ENCODE measurements around the gene NFAM1. TPM values are rescaled to one million over a fixed set of nuclear protein-coding genes. Genes with fewer than 3 reads are reported as not detected.

The NFAM1 gene
- total and polyA plus RNA-seq, 4 donors: 0.36 to 3.8 (median 2.6) TPM

DNA sequence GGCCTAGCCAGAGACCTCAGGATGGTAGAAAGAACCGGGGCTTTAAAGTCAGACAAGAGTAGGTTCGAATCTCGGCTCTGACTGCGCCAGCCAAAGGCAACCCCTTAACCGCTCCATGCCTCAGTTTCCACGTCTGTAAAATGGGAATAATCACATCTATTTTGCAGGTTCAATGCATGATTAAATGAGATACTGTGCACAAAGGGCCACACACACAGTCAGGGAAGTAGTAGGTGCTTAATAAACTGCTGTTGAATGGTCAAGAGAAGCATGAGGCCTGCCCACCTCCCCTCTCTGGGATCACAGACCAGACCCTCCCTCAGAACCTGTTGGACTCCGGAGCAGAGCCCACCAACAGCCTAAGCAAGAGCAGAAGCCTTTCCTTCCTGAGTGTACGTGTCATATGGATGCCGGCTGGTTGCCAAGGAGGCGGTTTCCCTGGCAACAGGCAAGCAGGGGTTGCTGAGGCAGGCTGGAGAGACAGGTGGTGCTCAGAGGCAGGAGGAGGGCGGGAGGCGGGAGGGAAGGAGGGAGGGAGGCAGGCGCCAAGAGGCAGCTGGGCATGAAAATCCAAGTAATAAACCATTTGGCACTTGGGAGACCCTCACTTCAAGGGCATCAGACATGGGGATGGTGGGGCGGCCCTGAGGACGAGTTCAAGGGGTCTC is 43.9 kb downstream of the NFAM1 start:
- Histone ChIP-seq H3K9ac (ENCODE audit: low read depth in 1 of 2, low read length in 2 of 2) (no peak overlapping the region), H3K9me3 (ENCODE audit: control insufficient read depth in 4 of 4, low read length in 3 of 4) (no peaks in the 10 kb centered on the region), H3K4me3 (ENCODE audit: low read depth in 1 of 3, low read length in 3 of 3) (no peak overlapping the region), H3K36me3 (ENCODE audit: control insufficient read depth in 4 of 4, insufficient read depth in 3 of 4, low read depth in 1 of 4, low read length in 3 of 4) (no peaks in the 10 kb centered on the region), H3K27ac (ENCODE audit: low read depth in 1 of 2, low read length in 2 of 2) (no peak overlapping the region), H3K27me3 (ENCODE audit: control insufficient read depth in 4 of 4, insufficient read depth in 4 of 4, low read length in 3 of 4) (no peaks in the 10 kb centered on the region), H3K4me1 (ENCODE audit: control insufficient read depth in 4 of 4, insufficient read depth in 4 of 4, low read length in 3 of 4) (no peaks in the 10 kb centered on the region)
- 85% methylated on average over 15 of the region's 15 CpGs for WGBS
- no peak for TF ChIP-seq NR2F2 (IDR thresholded peaks at IDR 0.05)
- no peak for TF ChIP-seq GABPA (IDR thresholded peaks at IDR 0.05 in 1 of 2, conservative IDR thresholded peaks at IDR 0.05 in 1 of 2)
- DNase-seq (ENCODE audit: low spot score): no peak

DNA sequence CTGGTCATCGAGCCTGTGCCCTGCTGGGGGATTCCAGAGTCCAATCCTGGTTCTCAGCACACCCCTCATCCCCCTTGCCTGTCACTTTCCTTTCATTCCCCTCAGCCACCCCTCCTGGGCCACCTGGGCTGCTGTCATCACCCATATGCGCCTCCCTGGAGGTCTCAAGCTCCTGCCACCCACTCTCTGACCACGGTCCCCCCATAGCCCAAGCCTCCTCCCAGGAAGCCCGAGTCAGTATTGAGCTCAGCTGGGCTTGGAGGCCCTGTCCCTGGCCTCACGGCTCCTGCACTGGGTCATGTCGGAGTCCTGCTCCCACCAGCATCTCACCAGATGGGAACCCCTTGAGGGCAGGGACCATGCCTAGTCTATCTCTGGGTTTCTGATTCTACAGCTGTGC is 44.6 kb downstream of the NFAM1 start:
- Histone ChIP-seq H3K4me1 (ENCODE audit: control insufficient read depth in 4 of 4, insufficient read depth in 4 of 4, low read length in 3 of 4) (no peaks in the 10 kb centered on the region), H3K4me3 (ENCODE audit: low read depth in 1 of 3, low read length in 3 of 3) (no peak overlapping the region), H3K27me3 (ENCODE audit: control insufficient read depth in 4 of 4, insufficient read depth in 4 of 4, low read length in 3 of 4) (no peaks in the 10 kb centered on the region), H3K9me3 (ENCODE audit: control insufficient read depth in 4 of 4, low read length in 3 of 4) (no peaks in the 10 kb centered on the region), H3K27ac (ENCODE audit: low read depth in 1 of 2, low read length in 2 of 2) (no peak overlapping the region), H3K9ac (ENCODE audit: low read depth in 1 of 2, low read length in 2 of 2) (no peak overlapping the region), H3K36me3 (ENCODE audit: control insufficient read depth in 4 of 4, insufficient read depth in 3 of 4, low read depth in 1 of 4, low read length in 3 of 4) (no peaks in the 10 kb centered on the region)
- DNase-seq (ENCODE audit: low spot score): no peak
- no peak for TF ChIP-seq JUND (IDR thresholded peaks at IDR 0.05)
- no peak for TF ChIP-seq SP1 (IDR thresholded peaks at IDR 0.05)
- 92% methylated on average over 6 of the region's 6 CpGs for WGBS

DNA sequence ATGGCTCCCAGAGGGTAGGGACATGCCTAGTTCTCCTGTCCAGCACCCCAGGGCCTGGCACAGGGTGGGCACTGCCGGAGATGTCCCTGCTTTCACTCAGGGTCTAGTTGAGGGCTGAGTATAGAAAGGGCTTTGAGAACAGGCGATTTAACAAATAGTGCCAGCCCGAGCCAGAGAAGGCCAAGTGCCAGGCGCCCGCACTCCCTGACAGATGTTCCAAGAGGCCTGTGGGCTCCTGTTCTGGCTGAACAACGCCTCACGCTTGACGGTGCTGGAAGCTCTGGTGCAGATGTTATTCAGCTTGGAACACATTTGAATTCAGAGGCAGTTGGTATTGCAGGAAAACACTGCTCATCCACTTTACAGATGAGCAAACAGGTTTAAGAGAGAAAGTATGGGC is 46.5 kb downstream of the NFAM1 start:
- no peaks in the 10 kb centered on the region for H3K36me3 ChIP-seq (ENCODE audit: control insufficient read depth in 4 of 4, insufficient read depth in 3 of 4, low read depth in 1 of 4, low read length in 3 of 4)
- WGBS: 91% methylated on average over 8 of the region's 8 CpGs

More for the DNA sequence above, 46.5 kb downstream of the NFAM1 start:
- Histone ChIP-seq H3K4me3 (ENCODE audit: low read depth in 1 of 3, low read length in 3 of 3) (no peak overlapping the region), H3K9me3 (ENCODE audit: control insufficient read depth in 4 of 4, low read length in 3 of 4) (no peaks in the 10 kb centered on the region), H3K9ac (ENCODE audit: low read depth in 1 of 2, low read length in 2 of 2) (no peak overlapping the region), H3K27me3 (ENCODE audit: control insufficient read depth in 4 of 4, insufficient read depth in 4 of 4, low read length in 3 of 4) (no peaks in the 10 kb centered on the region), H3K27ac (ENCODE audit: low read depth in 1 of 2, low read length in 2 of 2) (no peak overlapping the region), H3K4me1 (ENCODE audit: control insufficient read depth in 4 of 4, insufficient read depth in 4 of 4, low read length in 3 of 4) (no peaks in the 10 kb centered on the region)
- TF ChIP-seq, protein P1, sequence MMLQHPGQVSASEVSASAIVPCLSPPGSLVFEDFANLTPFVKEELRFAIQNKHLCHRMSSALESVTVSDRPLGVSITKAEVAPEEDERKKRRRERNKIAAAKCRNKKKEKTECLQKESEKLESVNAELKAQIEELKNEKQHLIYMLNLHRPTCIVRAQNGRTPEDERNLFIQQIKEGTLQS (IDR thresholded peaks at IDR 0.05): no peak
- no peak for TF ChIP-seq FOXA2 (IDR thresholded peaks at IDR 0.05)
- TF ChIP-seq, protein P2, sequence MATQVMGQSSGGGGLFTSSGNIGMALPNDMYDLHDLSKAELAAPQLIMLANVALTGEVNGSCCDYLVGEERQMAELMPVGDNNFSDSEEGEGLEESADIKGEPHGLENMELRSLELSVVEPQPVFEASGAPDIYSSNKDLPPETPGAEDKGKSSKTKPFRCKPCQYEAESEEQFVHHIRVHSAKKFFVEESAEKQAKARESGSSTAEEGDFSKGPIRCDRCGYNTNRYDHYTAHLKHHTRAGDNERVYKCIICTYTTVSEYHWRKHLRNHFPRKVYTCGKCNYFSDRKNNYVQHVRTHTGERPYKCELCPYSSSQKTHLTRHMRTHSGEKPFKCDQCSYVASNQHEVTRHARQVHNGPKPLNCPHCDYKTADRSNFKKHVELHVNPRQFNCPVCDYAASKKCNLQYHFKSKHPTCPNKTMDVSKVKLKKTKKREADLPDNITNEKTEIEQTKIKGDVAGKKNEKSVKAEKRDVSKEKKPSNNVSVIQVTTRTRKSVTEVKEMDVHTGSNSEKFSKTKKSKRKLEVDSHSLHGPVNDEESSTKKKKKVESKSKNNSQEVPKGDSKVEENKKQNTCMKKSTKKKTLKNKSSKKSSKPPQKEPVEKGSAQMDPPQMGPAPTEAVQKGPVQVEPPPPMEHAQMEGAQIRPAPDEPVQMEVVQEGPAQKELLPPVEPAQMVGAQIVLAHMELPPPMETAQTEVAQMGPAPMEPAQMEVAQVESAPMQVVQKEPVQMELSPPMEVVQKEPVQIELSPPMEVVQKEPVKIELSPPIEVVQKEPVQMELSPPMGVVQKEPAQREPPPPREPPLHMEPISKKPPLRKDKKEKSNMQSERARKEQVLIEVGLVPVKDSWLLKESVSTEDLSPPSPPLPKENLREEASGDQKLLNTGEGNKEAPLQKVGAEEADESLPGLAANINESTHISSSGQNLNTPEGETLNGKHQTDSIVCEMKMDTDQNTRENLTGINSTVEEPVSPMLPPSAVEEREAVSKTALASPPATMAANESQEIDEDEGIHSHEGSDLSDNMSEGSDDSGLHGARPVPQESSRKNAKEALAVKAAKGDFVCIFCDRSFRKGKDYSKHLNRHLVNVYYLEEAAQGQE (IDR thresholded peaks at IDR 0.05): no peak
- no peak for TF ChIP-seq HNF4A (conservative IDR thresholded peaks at IDR 0.05)
- TF ChIP-seq YY1 (IDR thresholded peaks at IDR 0.05): no peak
- TF ChIP-seq, protein P3, sequence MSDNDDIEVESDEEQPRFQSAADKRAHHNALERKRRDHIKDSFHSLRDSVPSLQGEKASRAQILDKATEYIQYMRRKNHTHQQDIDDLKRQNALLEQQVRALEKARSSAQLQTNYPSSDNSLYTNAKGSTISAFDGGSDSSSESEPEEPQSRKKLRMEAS (IDR thresholded peaks at IDR 0.05): no peak
- TF ChIP-seq TAF1 (conservative IDR thresholded peaks at IDR 0.05): no peak
- no peak for TF ChIP-seq JUND (IDR thresholded peaks at IDR 0.05)
- no peak for TF ChIP-seq SP1 (IDR thresholded peaks at IDR 0.05)
- TF ChIP-seq RXRA (IDR thresholded peaks at IDR 0.05): no peak
- TF ChIP-seq, protein P4, sequence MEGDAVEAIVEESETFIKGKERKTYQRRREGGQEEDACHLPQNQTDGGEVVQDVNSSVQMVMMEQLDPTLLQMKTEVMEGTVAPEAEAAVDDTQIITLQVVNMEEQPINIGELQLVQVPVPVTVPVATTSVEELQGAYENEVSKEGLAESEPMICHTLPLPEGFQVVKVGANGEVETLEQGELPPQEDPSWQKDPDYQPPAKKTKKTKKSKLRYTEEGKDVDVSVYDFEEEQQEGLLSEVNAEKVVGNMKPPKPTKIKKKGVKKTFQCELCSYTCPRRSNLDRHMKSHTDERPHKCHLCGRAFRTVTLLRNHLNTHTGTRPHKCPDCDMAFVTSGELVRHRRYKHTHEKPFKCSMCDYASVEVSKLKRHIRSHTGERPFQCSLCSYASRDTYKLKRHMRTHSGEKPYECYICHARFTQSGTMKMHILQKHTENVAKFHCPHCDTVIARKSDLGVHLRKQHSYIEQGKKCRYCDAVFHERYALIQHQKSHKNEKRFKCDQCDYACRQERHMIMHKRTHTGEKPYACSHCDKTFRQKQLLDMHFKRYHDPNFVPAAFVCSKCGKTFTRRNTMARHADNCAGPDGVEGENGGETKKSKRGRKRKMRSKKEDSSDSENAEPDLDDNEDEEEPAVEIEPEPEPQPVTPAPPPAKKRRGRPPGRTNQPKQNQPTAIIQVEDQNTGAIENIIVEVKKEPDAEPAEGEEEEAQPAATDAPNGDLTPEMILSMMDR (IDR thresholded peaks at IDR 0.05; ENCODE audit: low read depth, low read length, missing input control): no peak
- no peak for TF ChIP-seq GABPA (IDR thresholded peaks at IDR 0.05 in 1 of 2, conservative IDR thresholded peaks at IDR 0.05 in 1 of 2)
- TF ChIP-seq EGR1 (IDR thresholded peaks at IDR 0.05; ENCODE audit: low read depth in 2 of 2): no peak
- no peak for TF ChIP-seq FOXA1 (IDR thresholded peaks at IDR 0.05)
- DNase-seq (ENCODE audit: low spot score): no peak

Measured in liver (tissue), 9 donors.